CD14-positive monocyte (primary cell): Measurements from ENCODE around the gene CCL11. TPM values are rescaled to one million over a fixed set of nuclear protein-coding genes. Genes with fewer than 3 reads are reported as not detected.

Experiments used
- DNase-seq, 3 donors: peaks; one replicate each; pipeline ENCODE4 v3.0.0-alpha.2; 2011 to 2022
- H2AFZ ChIP-seq: 2 replicates; pipeline ENCODE4 v1.6.0; 2012; ENCODE audit warnings: mild to moderate bottlenecking, low read depth, low read length, inconsistent platforms; ENCODE audit not compliant: insufficient read depth, poor library complexity, severe bottlenecking
- H3K27ac ChIP-seq, 2 donors: 1 replicate in 1 of 2; 2 replicates in 1 of 2; pipeline ENCODE4 v1.5.1; 2012 to 2013; ENCODE audit warnings: low read length in 2 of 2, control low read depth in 1 of 2, inconsistent platforms in 1 of 2, low read depth in 1 of 2, mild to moderate bottlenecking in 1 of 2
- H3K27me3 ChIP-seq, 2 donors: one replicate each; pipeline versions ENCODE4 v1.6.0 to v1.6.1; 2011 to 2013; ENCODE audit warnings: low read length in 2 of 2; ENCODE audit not compliant: control insufficient read depth in 2 of 2, insufficient read depth in 2 of 2
- H3K36me3 ChIP-seq, 2 donors: replicated peaks in 1 of 2; 1 replicate in 1 of 2; 2 replicates in 1 of 2; pipeline versions ENCODE4 v1.5.1 to v1.6.1; 2012 to 2013; ENCODE audit warnings: low read length in 2 of 2, control low read depth in 1 of 2, inconsistent platforms in 1 of 2, mild to moderate bottlenecking in 1 of 2; ENCODE audit not compliant: insufficient read depth in 2 of 2, control insufficient read depth in 1 of 2
- H3K4me1 ChIP-seq, 2 donors: 1 replicate in 1 of 2; 2 replicates in 1 of 2; pipeline versions ENCODE4 v1.5.1 to v1.6.1; 2012 to 2013; ENCODE audit warnings: low read length in 2 of 2, control low read depth in 1 of 2, inconsistent platforms in 1 of 2, mild to moderate bottlenecking in 1 of 2, moderate library complexity in 1 of 2; ENCODE audit not compliant: insufficient read depth in 2 of 2, control insufficient read depth in 1 of 2
- H3K4me2 ChIP-seq: replicated peaks from 2 replicates; pipeline ENCODE3; 2012; ENCODE audit warnings: low read length, moderate library complexity, mild to moderate bottlenecking; ENCODE audit not compliant: poor library complexity, severe bottlenecking; ENCODE audit errors: extremely low read depth
- H3K4me3 ChIP-seq, 3 experiments: fragments of 200-600 bp in 1 of 3; sonication (generic) in 1 of 3; replicated peaks in 1 of 3; 1 replicate in 2 of 3; 2 replicates in 1 of 3; pipeline ENCODE4 v1.5.1; 2011 to 2013; ENCODE audit warnings: low read length in 3 of 3, mild to moderate bottlenecking in 3 of 3, control low read depth in 2 of 3, low read depth in 2 of 3, inconsistent platforms in 1 of 3, moderate library complexity in 1 of 3
- H3K79me2 ChIP-seq: 2 replicates; pipeline ENCODE4 v1.6.0; 2012; ENCODE audit warnings: mild to moderate bottlenecking, control low read depth, inconsistent platforms, low read length, moderate library complexity; ENCODE audit not compliant: insufficient read depth
- H3K9ac ChIP-seq: 2 replicates; pipeline ENCODE4 v1.6.0; 2017; ENCODE audit warnings: low read length, mild to moderate bottlenecking; ENCODE audit not compliant: insufficient read depth, poor library complexity, severe bottlenecking
- H3K9me3 ChIP-seq, 2 donors: replicated peaks in 1 of 2; 1 replicate in 1 of 2; 2 replicates in 1 of 2; pipeline versions ENCODE4 v1.5.1 to v1.6.1; 2012 to 2013; ENCODE audit warnings: low read length in 2 of 2, control low read depth in 1 of 2; ENCODE audit not compliant: control insufficient read depth in 1 of 2, insufficient read depth in 1 of 2
- H4K20me1 ChIP-seq: 2 replicates; pipeline ENCODE4 v1.6.0; 2012; ENCODE audit warnings: mild to moderate bottlenecking, low read length, control low read depth, moderate library complexity; ENCODE audit not compliant: insufficient read depth
- H3K27ac Mint-ChIP-seq, 7 donors: one replicate each; pipeline ENCODE4 v1.8.0; 2020; ENCODE audit warnings: mild to moderate bottlenecking in 7 of 7, mixed read lengths in 7 of 7, moderate library complexity in 6 of 7, inconsistent platforms in 2 of 7
- H3K27me3 Mint-ChIP-seq, 3 donors: one replicate each; pipeline ENCODE4 v1.8.0; 2021 to 2022; ENCODE audit warnings: low read depth in 3 of 3, mild to moderate bottlenecking in 3 of 3, mixed read lengths in 3 of 3, moderate library complexity in 3 of 3, inconsistent platforms in 1 of 3
- H3K36me3 Mint-ChIP-seq, 2 donors: one replicate each; pipeline ENCODE4 v1.8.0; 2020; ENCODE audit warnings: mixed read lengths in 2 of 2, inconsistent platforms in 1 of 2, mild to moderate bottlenecking in 1 of 2
- H3K4me1 Mint-ChIP-seq: one replicate; pipeline ENCODE4 v1.8.0; 2020; ENCODE audit warnings: mild to moderate bottlenecking, mixed read lengths
- H3K4me3 Mint-ChIP-seq, 2 donors: one replicate each; pipeline ENCODE4 v1.8.0; 2020; ENCODE audit warnings: mild to moderate bottlenecking in 2 of 2, mixed read lengths in 2 of 2, moderate library complexity in 1 of 2
- H3K9me3 Mint-ChIP-seq, 7 donors: one replicate each; pipeline ENCODE4 v1.8.0; 2020 to 2022; ENCODE audit warnings: mixed read lengths in 7 of 7, mild to moderate bottlenecking in 6 of 7, moderate library complexity in 6 of 7, inconsistent platforms in 2 of 7
- CTCF ChIP-seq: fragments of 200-600 bp; IDR thresholded peaks from one replicate; pipeline ENCODE4 v1.8.0; 2022; ENCODE audit warnings: antibody characterized with exemption, mild to moderate bottlenecking
- WGBS: methylation state at CpG from one replicate; pipeline ENCODE4 v1.1.5; 2013; ENCODE audit warnings: missing lambda C conversion rate; ENCODE audit not compliant: insufficient coverage; 5-methylcytosine and 5-hydroxymethylcytosine counted together
- intact Hi-C, 2 donors: fragments of 100-400 bp; cut with micrococcal nuclease; formaldehyde crosslinking; loops; one replicate each; pipeline versions ENCODE4 v1.15.0 to v1.15.1; 2023
- polyA plus RNA-seq, 3 donors: library from polyadenylated mRNA; depleted of rRNA in 1 of 3; unstranded in 2 of 3; stranded (reverse) in 1 of 3; fragments of 300-500 nt in 2 of 3; fragments of >200 nt in 1 of 3; fragmentation: Illumina TruSeq in 2 of 3; gene quantifications; 1 replicate in 2 of 3; 2 replicates in 1 of 3; pipeline ENCODE4 v1.2.3, GENCODE V29; 2012 to 2021

Gene CCL11
- polyA plus RNA-seq, 3 donors = not detected

- peak overlapping the region; percentile 52 to 94 for H3K27ac ChIP-seq
- peak overlapping the region in 1 of 3 experiments; percentile 38 for H3K4me3 ChIP-seq
- no peaks in the 10 kb centered on the region for H3K36me3 Mint-ChIP-seq
- TF ChIP-seq CTCF = no peak
- peaks cover 21% of the 10 kb centered on the region for H3K4me1 Mint-ChIP-seq
- H3K4me3 Mint-ChIP-seq = peak overlapping the region in 1 of 2 donors; percentile 46
- H3K79me2 ChIP-seq = no peaks in the 10 kb centered on the region
- DNase-seq = peak; percentile 85 to 96 (median 93)
- no peak overlapping the region for H2AFZ ChIP-seq
- intact Hi-C loops = loop anchor here (5.0 kb wide), 2 partner anchors 40 to 65 kb away; no protein-coding TSS in a partner anchor
- no peaks in the 10 kb centered on the region for H3K36me3 ChIP-seq
- no peaks in the 10 kb centered on the region for H3K27me3 ChIP-seq
- no peaks in the 10 kb centered on the region for H4K20me1 ChIP-seq
- H3K9me3 Mint-ChIP-seq = peaks cover 0 to 6% (median 0%) of the 10 kb centered on the region in 7 donors
- peaks cover 0 to 2% (median 2%) of the 10 kb centered on the region in 3 donors for H3K27me3 Mint-ChIP-seq
- H3K4me1 ChIP-seq = peaks cover 91 to 92% of the 10 kb centered on the region in 2 donors
- H3K27ac Mint-ChIP-seq = peak overlapping the region in 2 of 7 donors; percentile 94 to 95
- peak overlapping the region; percentile 53 for H3K9ac ChIP-seq
- WGBS = 11% methylated on average over 1 of the region's 8 CpGs
- H3K9me3 ChIP-seq = no peaks in the 10 kb centered on the region
- H3K4me2 ChIP-seq = peak overlapping the region; percentile 41
Measured at GRCh38 chr17:34242587-34243363, 42.8 kb upstream of the CCL11 start.

- Histone ChIP-seq H3K9ac (peak overlapping the region; percentile 53), H4K20me1 (no peaks in the 10 kb centered on the region), H2AFZ (no peak overlapping the region), H3K9me3 (no peaks in the 10 kb centered on the region), H3K27me3 (no peaks in the 10 kb centered on the region), H3K4me1 (peaks cover 91 to 92% of the 10 kb centered on the region in 2 donors), H3K27ac (peak overlapping the region; percentile 52 to 94), H3K4me2 (peak overlapping the region; percentile 41), H3K79me2 (no peaks in the 10 kb centered on the region), H3K4me3 (peak overlapping the region in 1 of 3 experiments; percentile 38), H3K36me3 (no peaks in the 10 kb centered on the region)
- Mint-ChIP-seq H3K36me3 (peaks cover 0 to 1% of the 10 kb centered on the region in 2 donors), H3K27me3 (peaks cover 0 to 8% (median 2%) of the 10 kb centered on the region in 3 donors), H3K27ac (peak overlapping the region in 2 of 7 donors; percentile 94 to 95), H3K4me1 (peaks cover 14% of the 10 kb centered on the region), H3K4me3 (no peak overlapping the region), H3K9me3 (peaks cover 0 to 7% (median 0%) of the 10 kb centered on the region in 7 donors)
- peak in 1 of 3 donors; percentile 63 for DNase-seq
- intact Hi-C loops = loop anchor here (5.0 kb wide), 2 partner anchors 41 to 64 kb away; no protein-coding TSS in a partner anchor
- WGBS = 34% methylated on average over 7 of the region's 7 CpGs
- no peak for TF ChIP-seq CTCF
Measured at GRCh38 chr17:34243364-34244320, 41.9 kb upstream of the CCL11 start.
